Neuronal stem cell (in vitro differentiated cells): ENCODE results near the gene CUX1.
A peak's percentile ranks its signal among the peaks of the same experiment; 100 is the strongest.

ENCODE experiments used
- DNase-seq: peaks from one replicate; pipeline ENCODE4 v3.0.0-alpha.2; 2013; ENCODE audit warnings: low spot score
- H2AFZ ChIP-seq: one replicate; pipeline ENCODE4 v1.6.1; 2013; ENCODE audit warnings: mild to moderate bottlenecking, low read length, inconsistent platforms
- H2AK5ac ChIP-seq: 2 replicates; pipeline ENCODE4 v1.6.1; 2013; ENCODE audit warnings: low read depth, mild to moderate bottlenecking, inconsistent platforms, low read length, moderate library complexity, mixed read lengths
- H2BK120ac ChIP-seq: 2 replicates; pipeline ENCODE4 v1.6.1; 2013; ENCODE audit warnings: low read depth, mild to moderate bottlenecking, inconsistent platforms, low read length, moderate library complexity, mixed read lengths
- H2BK12ac ChIP-seq: one replicate; pipeline ENCODE4 v1.6.1; 2013; ENCODE audit warnings: low read length, inconsistent platforms
- H2BK15ac ChIP-seq: 2 replicates; pipeline ENCODE4 v1.6.1; 2013; ENCODE audit warnings: mild to moderate bottlenecking, low read length, inconsistent platforms, mixed read lengths
- H2BK5ac ChIP-seq: one replicate; pipeline ENCODE4 v1.6.1; 2013; ENCODE audit warnings: inconsistent platforms, mild to moderate bottlenecking, low read length, moderate library complexity
- H3K14ac ChIP-seq: one replicate; pipeline ENCODE4 v1.6.1; 2013; ENCODE audit warnings: low read length, inconsistent platforms
- H3K18ac ChIP-seq: 2 replicates; pipeline ENCODE4 v1.6.1; 2013; ENCODE audit warnings: low read length, inconsistent platforms
- H3K23ac ChIP-seq: 2 replicates; pipeline ENCODE4 v1.6.1; 2013; ENCODE audit warnings: low read depth, mild to moderate bottlenecking, mixed read lengths, low read length, inconsistent platforms; ENCODE audit not compliant: poor library complexity
- H3K27ac ChIP-seq: replicated peaks from 3 replicates; pipeline ENCODE4 v1.5.1; 2013; ENCODE audit warnings: low read length, inconsistent platforms
- H3K27me3 ChIP-seq, 3 experiments: 2 replicates each; pipeline ENCODE4 v1.6.1; 2013; ENCODE audit warnings: low read length in 3 of 3, mild to moderate bottlenecking in 2 of 3, inconsistent platforms in 1 of 3, low read depth in 1 of 3, mixed read lengths in 1 of 3, moderate library complexity in 1 of 3; ENCODE audit not compliant: control insufficient read depth in 3 of 3, insufficient read depth in 3 of 3
- H3K36me3 ChIP-seq, 2 donors: replicated peaks in 1 of 2; 2 replicates each; pipeline ENCODE4 v1.6.1; 2013; ENCODE audit warnings: low read length in 2 of 2; ENCODE audit not compliant: control insufficient read depth in 2 of 2, insufficient read depth in 2 of 2
- H3K4ac ChIP-seq: 2 replicates; pipeline ENCODE4 v1.6.1; 2013; ENCODE audit warnings: inconsistent platforms, mild to moderate bottlenecking, low read length, moderate library complexity
- H3K4me1 ChIP-seq, 2 donors: 1 replicate in 1 of 2; 2 replicates in 1 of 2; pipeline ENCODE4 v1.6.1; 2013; ENCODE audit warnings: low read length in 2 of 2, low read depth in 1 of 2; ENCODE audit not compliant: control insufficient read depth in 2 of 2, insufficient read depth in 1 of 2
- H3K4me2 ChIP-seq: one replicate; pipeline ENCODE4 v1.6.1; 2013; ENCODE audit warnings: mild to moderate bottlenecking, low read length, inconsistent platforms; ENCODE audit not compliant: insufficient read depth, poor library complexity, severe bottlenecking
- H3K4me3 ChIP-seq, 2 donors: 2 replicates each; pipeline ENCODE4 v1.5.1; 2013; ENCODE audit warnings: low read length in 2 of 2, mild to moderate bottlenecking in 2 of 2, inconsistent platforms in 1 of 2, moderate library complexity in 1 of 2
- H3K79me1 ChIP-seq: one replicate; pipeline ENCODE4 v1.6.1; 2013; ENCODE audit warnings: low read depth, mild to moderate bottlenecking, inconsistent platforms, low read length, moderate library complexity
- H3K9ac ChIP-seq: one replicate; pipeline ENCODE4 v1.6.1; 2013; ENCODE audit warnings: mild to moderate bottlenecking, low read depth, low read length, inconsistent platforms; ENCODE audit not compliant: poor library complexity
- H3K9me3 ChIP-seq, 2 donors: replicated peaks in 1 of 2; 2 replicates each; pipeline versions ENCODE3 to v1.6.1; 2013; ENCODE audit warnings: low read length in 2 of 2, mild to moderate bottlenecking in 2 of 2, inconsistent platforms in 1 of 2, low read depth in 1 of 2, mixed read lengths in 1 of 2, moderate library complexity in 1 of 2; ENCODE audit not compliant: control insufficient read depth in 2 of 2, insufficient read depth in 1 of 2
- H4K8ac ChIP-seq: one replicate; pipeline ENCODE4 v1.6.1; 2013; ENCODE audit warnings: low read depth, mild to moderate bottlenecking, inconsistent platforms, low read length, moderate library complexity
- H4K91ac ChIP-seq: one replicate; pipeline ENCODE4 v1.6.1; 2013; ENCODE audit warnings: low read length, low read depth, mild to moderate bottlenecking, inconsistent platforms; ENCODE audit not compliant: poor library complexity
- WGBS, 2 donors: extraction: QIAGEN DNeasy Blood & Tissue Kit; methylation state at CpG; one replicate each; pipeline ENCODE4 v1.1.7; 2013; ENCODE audit warnings: missing lambda C conversion rate in 2 of 2, mixed read lengths in 1 of 2; ENCODE audit not compliant: insufficient read length in 2 of 2, insufficient replicate concordance in 1 of 2; ENCODE audit errors: extremely low coverage in 2 of 2; 5-methylcytosine and 5-hydroxymethylcytosine counted together

Gene CUX1

DNA sequence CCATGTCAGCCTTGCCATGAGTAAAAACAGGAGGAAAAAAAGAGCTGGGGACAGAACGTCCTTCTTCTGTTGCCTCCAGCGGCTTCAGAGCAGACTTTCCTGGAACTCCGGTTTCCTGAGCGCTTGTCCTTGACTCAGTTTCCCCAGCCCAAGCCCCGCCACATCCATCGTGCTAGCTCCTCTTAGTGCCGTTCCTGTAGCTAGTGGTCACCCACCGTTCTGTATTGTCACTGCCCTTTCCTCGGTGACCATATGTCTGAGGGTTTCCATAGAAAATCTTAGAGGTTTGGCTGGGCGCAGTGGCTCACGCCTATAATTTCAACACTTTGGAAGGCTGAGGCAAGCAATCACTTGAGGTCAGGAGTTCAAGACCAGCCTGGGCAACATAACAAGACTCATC is 100.1 kb downstream of the CUX1 start:
- Histone ChIP-seq H3K79me1 (peaks cover 16% of the 10 kb centered on the region), H2BK120ac (no peak overlapping the region), H4K91ac (no peak overlapping the region), H3K9me3 (no peaks in the 10 kb centered on the region), H3K18ac (no peak overlapping the region), H3K27ac (no peak overlapping the region), H2AK5ac (no peak overlapping the region), H3K27me3 (no peaks in the 10 kb centered on the region), H3K9ac (no peak overlapping the region), H2BK15ac (no peak overlapping the region), H4K8ac (no peak overlapping the region), H2BK12ac (no peak overlapping the region), H3K23ac (no peak overlapping the region), H3K36me3 (peaks cover 12 to 59% of the 10 kb centered on the region in 2 donors), H3K4ac (no peak overlapping the region), H3K4me3 (no peak overlapping the region), H3K4me2 (no peak overlapping the region), H3K4me1 (peaks cover 0 to under 1% of the 10 kb centered on the region in 2 donors), H2AFZ (no peak overlapping the region), H3K14ac (no peak overlapping the region), H2BK5ac (no peak overlapping the region)
- no peak for DNase-seq
- no CpG with 5 or more reads among the region's 11 CpGs for WGBS, 2 donors

DNA sequence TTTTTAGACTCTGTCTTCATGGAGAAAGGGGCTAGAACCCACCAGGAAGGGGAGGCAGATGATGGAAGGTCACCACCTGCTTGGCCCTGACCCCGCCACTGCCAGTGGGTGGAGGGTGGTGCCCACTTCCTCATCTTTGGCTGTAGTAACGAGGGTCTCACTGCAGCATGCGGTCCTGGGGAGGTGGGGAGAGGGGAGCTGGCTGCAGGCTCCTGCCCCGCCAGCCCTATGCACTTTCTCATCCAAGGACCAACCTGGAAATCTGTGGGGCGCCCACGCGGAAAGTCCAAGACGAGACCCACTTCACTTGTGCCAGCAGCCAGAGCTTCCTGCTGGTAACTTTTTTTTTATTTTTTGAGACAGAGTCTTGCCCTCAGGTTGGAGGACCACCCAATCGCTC is 101.0 kb downstream of the CUX1 start:
- Histone ChIP-seq H4K91ac (no peak overlapping the region), H3K18ac (no peak overlapping the region), H3K4ac (no peak overlapping the region), H4K8ac (no peak overlapping the region), H3K14ac (no peak overlapping the region), H3K27me3 (no peaks in the 10 kb centered on the region), H3K79me1 (peaks cover 18% of the 10 kb centered on the region), H2AK5ac (no peak overlapping the region), H3K4me1 (peaks cover 0 to 6% of the 10 kb centered on the region in 2 donors), H3K23ac (no peak overlapping the region), H2BK5ac (no peak overlapping the region), H2BK120ac (no peak overlapping the region), H2BK15ac (no peak overlapping the region), H3K27ac (no peak overlapping the region), H3K36me3 (peaks cover 10 to 59% of the 10 kb centered on the region in 2 donors), H2AFZ (no peak overlapping the region), H3K9ac (no peak overlapping the region), H2BK12ac (no peak overlapping the region), H3K4me3 (no peak overlapping the region), H3K4me2 (no peak overlapping the region), H3K9me3 (no peaks in the 10 kb centered on the region)
- DNase-seq, result no peak
- WGBS, 2 donors, result no CpG with 5 or more reads among the region's 9 CpGs

DNA sequence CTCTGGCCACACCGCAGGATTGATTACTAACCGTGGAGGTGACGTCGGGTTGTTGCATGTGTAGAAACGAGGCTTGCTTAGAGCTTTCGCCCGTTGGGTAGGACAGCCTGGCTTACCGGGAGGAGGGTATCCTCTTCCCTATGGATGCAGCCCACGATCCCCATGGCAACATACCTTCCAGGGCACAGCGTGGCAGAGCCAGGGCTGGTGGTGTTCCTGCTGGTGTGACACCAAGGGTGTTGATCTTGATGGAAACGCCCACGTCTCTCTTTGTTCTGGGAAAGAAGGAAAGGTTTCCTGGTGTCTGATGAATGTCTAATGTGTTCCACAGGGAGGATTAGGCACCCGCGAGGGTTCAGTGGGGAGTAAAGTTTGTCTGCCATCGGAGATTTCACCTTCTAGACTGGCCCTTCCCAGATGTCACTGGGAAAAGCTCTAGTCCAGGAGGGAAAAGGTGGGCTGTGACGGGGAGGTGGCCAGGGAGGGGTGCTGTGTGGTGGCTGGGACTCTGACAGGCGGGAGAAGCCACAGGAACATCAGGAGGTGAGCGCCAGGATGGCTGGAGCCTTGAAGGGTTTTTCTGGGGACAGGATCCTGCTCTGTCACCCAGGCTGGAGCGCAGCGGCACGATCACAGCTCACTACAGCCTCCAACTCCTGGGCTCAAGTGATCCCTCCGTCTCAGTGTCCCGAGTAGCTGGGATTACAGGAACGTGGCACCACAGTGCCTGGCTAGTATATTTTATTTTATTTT is 102.1 kb downstream of the CUX1 start:
- Histone ChIP-seq H4K8ac (no peak overlapping the region), H3K18ac (peak overlapping the region; percentile 44), H3K36me3 (peaks cover 10 to 59% of the 10 kb centered on the region in 2 donors), H3K4me2 (no peak overlapping the region), H3K79me1 (peaks cover 22% of the 10 kb centered on the region), H4K91ac (peak overlapping the region; percentile 32), H2BK5ac (peak overlapping the region; percentile 19), H3K27ac (no peak overlapping the region), H3K9me3 (no peaks in the 10 kb centered on the region), H2BK120ac (no peak overlapping the region), H2AFZ (no peak overlapping the region), H3K23ac (peak overlapping the region; percentile 92), H3K4ac (no peak overlapping the region), H2BK12ac (peak overlapping the region; percentile 50), H3K4me1 (peaks cover 0 to 8% of the 10 kb centered on the region in 2 donors), H3K9ac (no peak overlapping the region), H2BK15ac (no peak overlapping the region), H3K27me3 (peaks cover 0 to 2% (median 0%) of the 10 kb centered on the region in 3 experiments), H3K4me3 (no peak overlapping the region), H3K14ac (no peak overlapping the region), H2AK5ac (no peak overlapping the region)
- no peak for DNase-seq
- WGBS, 2 donors, result no CpG with 5 or more reads among the region's 24 CpGs

DNA sequence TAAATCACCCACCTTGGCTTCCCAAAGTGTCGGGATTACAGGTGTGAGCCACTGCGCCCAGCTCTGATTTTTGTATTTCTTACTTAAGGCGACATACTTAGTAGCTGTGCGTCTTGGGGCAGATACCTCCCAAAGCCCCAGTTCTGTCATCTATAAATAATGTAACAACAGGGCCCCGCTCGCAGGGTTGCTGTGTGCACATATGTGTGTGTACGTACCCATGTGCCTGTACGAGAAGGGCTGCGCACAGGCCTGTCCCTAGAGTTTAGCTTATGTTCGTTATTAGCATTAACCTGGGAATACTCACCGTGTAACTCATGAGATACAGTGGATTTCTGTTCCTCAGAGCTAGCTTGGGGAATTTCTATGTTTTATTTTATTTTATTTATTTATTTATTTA is 103.6 kb downstream of the CUX1 start:
- Histone ChIP-seq H2AK5ac (no peak overlapping the region), H3K27me3 (peaks cover 0 to 2% (median 0%) of the 10 kb centered on the region in 3 experiments), H3K14ac (no peak overlapping the region), H4K91ac (no peak overlapping the region), H3K4me2 (no peak overlapping the region), H2BK12ac (no peak overlapping the region), H3K27ac (no peak overlapping the region), H3K4me3 (no peak overlapping the region), H2BK15ac (no peak overlapping the region), H3K79me1 (peaks cover 19% of the 10 kb centered on the region), H2AFZ (no peak overlapping the region), H3K36me3 (peaks cover 10 to 45% of the 10 kb centered on the region in 2 donors), H3K23ac (no peak overlapping the region), H3K18ac (no peak overlapping the region), H2BK120ac (no peak overlapping the region), H3K9me3 (no peaks in the 10 kb centered on the region), H3K9ac (no peak overlapping the region), H3K4ac (no peak overlapping the region), H4K8ac (no peak overlapping the region), H2BK5ac (no peak overlapping the region), H3K4me1 (peaks cover 0 to 11% of the 10 kb centered on the region in 2 donors)
- DNase-seq, result no peak
- WGBS, 2 donors, result no CpG with 5 or more reads among the region's 11 CpGs
